ENCODE results near the gene TMEM176B.

TMEM176B gene

DNA sequence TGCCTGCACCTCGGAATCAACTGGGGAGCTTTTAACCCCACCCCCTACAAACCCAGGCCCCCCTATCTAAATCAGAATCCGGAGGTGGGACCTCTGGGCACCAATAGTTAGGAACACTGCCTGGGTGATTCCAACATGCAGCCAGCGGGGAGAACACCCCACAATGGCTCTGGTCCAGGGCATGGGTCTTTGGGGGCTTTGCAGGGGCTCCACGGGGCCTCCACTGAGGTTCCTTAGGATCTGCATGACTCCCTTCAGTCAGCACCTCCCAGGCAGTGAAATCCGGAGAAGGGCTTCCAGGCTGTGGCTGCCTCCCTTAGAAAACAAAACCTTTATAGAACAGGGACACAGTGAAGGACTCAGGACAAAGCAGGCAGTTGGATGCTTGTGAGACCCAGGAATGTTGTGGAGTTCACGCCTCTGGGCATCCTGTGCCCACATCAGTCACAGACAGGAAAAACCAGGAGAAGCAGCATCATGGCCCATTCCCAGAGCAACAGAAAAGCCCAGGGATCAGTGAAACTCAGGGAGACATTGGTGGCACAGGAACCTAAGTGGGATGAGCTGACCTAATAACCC, 35.6 kb upstream of the TMEM176B start:
- TF ChIP-seq, protein P1, sequence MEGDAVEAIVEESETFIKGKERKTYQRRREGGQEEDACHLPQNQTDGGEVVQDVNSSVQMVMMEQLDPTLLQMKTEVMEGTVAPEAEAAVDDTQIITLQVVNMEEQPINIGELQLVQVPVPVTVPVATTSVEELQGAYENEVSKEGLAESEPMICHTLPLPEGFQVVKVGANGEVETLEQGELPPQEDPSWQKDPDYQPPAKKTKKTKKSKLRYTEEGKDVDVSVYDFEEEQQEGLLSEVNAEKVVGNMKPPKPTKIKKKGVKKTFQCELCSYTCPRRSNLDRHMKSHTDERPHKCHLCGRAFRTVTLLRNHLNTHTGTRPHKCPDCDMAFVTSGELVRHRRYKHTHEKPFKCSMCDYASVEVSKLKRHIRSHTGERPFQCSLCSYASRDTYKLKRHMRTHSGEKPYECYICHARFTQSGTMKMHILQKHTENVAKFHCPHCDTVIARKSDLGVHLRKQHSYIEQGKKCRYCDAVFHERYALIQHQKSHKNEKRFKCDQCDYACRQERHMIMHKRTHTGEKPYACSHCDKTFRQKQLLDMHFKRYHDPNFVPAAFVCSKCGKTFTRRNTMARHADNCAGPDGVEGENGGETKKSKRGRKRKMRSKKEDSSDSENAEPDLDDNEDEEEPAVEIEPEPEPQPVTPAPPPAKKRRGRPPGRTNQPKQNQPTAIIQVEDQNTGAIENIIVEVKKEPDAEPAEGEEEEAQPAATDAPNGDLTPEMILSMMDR (IDR thresholded peaks at IDR 0.05), result no peak
- Mint-ChIP-seq H3K36me3 (ENCODE audit: low read depth) (no peaks in the 10 kb centered on the region), H3K9me3 (peaks cover 7% of the 10 kb centered on the region), H3K27ac (no peak overlapping the region), H3K4me1 (peaks cover 18% of the 10 kb centered on the region), H3K4me3 (no peak overlapping the region), H3K27me3 (ENCODE audit: low read depth, poor library complexity) (peaks cover 32% of the 10 kb centered on the region)
- DNase-seq, result no peak

DNA sequence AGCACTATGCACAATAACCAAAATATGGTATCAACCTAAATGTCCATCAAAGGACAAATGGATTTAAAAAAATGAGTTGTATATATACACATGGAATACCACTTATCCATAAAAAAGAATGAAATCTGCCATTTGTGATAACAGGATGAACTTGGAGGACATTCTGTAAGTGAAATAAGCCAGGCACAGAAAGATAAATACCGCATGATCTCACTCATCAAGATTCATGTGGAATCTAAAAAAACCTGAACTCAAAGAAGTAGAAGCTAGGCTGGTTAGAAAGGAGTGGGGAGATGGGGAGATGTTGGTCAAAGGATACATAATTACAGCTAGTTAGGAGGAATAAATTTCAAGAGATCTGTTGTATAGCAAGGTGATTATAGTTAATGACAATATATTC, 34.9 kb upstream of the TMEM176B start:
- H3K4me3 Mint-ChIP-seq, result no peak overlapping the region
- TF ChIP-seq, protein P1 (IDR thresholded peaks at IDR 0.05), result no peak
- H3K9me3 Mint-ChIP-seq, result peaks cover 7% of the 10 kb centered on the region
- DNase-seq, result no peak
- no peaks in the 10 kb centered on the region for H3K36me3 Mint-ChIP-seq (ENCODE audit: low read depth)
- H3K27me3 Mint-ChIP-seq (ENCODE audit: low read depth, poor library complexity), result peaks cover 27% of the 10 kb centered on the region
- no peak overlapping the region for H3K27ac Mint-ChIP-seq
- peaks cover 25% of the 10 kb centered on the region for H3K4me1 Mint-ChIP-seq

DNA sequence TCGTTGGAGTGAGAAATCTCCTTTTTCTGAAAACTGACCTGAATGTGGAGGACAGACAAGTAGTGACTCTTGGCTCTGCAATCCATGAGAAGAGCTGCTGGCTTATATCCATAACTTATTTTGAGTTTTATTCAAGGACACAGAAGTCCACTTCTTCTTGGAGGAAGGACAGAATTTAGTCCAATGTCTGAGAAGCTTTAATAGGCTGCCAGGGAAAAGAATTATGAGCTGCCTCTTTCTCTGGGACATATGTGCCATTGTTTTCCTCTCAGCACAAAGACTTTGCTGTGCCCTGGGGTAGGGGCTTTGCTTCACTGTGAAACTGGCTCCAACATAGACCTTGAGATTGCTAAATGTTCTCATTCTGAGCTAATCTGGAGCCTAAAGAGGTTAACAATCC, 31.7 kb upstream of the TMEM176B start:
- H3K27ac Mint-ChIP-seq, result no peak overlapping the region
- H3K4me3 Mint-ChIP-seq, result no peak overlapping the region
- peaks cover 20% of the 10 kb centered on the region for H3K27me3 Mint-ChIP-seq (ENCODE audit: low read depth, poor library complexity)
- TF ChIP-seq, protein P1 (IDR thresholded peaks at IDR 0.05), result no peak
- no peaks in the 10 kb centered on the region for H3K36me3 Mint-ChIP-seq (ENCODE audit: low read depth)
- DNase-seq, result no peak
- peaks cover 7% of the 10 kb centered on the region for H3K9me3 Mint-ChIP-seq
- H3K4me1 Mint-ChIP-seq, result peaks cover 28% of the 10 kb centered on the region

DNA sequence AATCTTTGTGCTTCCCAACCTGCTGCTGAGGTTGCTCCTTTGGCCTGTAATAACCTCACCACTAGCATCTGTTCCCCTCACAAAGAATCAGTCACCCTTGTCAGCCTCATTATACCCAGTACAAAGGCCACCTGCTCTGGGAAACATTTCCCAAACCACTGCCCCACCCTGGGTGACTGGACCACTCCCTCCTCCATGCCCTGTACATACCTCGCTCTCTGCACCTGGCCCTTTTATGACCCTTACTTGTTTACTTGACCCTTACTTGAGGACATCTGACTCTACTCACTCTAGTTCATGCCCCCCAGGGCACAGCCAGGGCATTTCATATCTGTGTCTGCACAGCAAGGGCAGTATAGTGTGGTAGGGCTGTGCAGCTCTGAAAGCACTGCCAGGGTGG, 30.8 kb upstream of the TMEM176B start:
- peaks cover 18% of the 10 kb centered on the region for H3K27me3 Mint-ChIP-seq (ENCODE audit: low read depth, poor library complexity)
- no peak for DNase-seq
- no peaks in the 10 kb centered on the region for H3K36me3 Mint-ChIP-seq (ENCODE audit: low read depth)
- no peak overlapping the region for H3K27ac Mint-ChIP-seq
- H3K9me3 Mint-ChIP-seq, result peaks cover 7% of the 10 kb centered on the region
- peaks cover 28% of the 10 kb centered on the region for H3K4me1 Mint-ChIP-seq
- TF ChIP-seq, protein P1 (IDR thresholded peaks at IDR 0.05), result no peak
- H3K4me3 Mint-ChIP-seq, result no peak overlapping the region

DNA sequence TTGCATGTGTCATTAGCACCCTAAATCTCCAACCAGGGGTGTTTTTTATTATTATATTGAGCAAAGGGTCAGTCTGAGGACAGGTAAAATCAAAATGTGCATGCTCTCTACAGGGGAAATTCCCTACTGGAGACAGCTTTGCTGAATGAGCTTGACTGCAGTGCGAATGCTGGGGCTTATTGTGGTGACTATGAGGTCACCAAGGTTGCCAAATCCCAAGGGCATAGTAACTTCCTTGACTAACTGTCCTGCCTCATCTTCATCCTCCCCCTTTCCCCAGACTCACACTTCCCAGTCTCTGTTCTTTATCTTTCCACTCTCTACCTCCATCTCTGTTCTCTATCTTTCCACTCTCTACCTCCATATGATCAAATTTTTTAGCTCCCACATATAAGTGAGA, 29.3 kb upstream of the TMEM176B start:
- peak overlapping the region; percentile 1 for H3K27ac Mint-ChIP-seq
- peaks cover 14% of the 10 kb centered on the region for H3K27me3 Mint-ChIP-seq (ENCODE audit: low read depth, poor library complexity)
- no peak for DNase-seq
- H3K4me3 Mint-ChIP-seq, result no peak overlapping the region
- peaks cover 7% of the 10 kb centered on the region for H3K9me3 Mint-ChIP-seq
- peaks cover 28% of the 10 kb centered on the region for H3K4me1 Mint-ChIP-seq
- TF ChIP-seq, protein P1 (IDR thresholded peaks at IDR 0.05), result no peak
- H3K36me3 Mint-ChIP-seq (ENCODE audit: low read depth), result peaks cover 4% of the 10 kb centered on the region

DNA sequence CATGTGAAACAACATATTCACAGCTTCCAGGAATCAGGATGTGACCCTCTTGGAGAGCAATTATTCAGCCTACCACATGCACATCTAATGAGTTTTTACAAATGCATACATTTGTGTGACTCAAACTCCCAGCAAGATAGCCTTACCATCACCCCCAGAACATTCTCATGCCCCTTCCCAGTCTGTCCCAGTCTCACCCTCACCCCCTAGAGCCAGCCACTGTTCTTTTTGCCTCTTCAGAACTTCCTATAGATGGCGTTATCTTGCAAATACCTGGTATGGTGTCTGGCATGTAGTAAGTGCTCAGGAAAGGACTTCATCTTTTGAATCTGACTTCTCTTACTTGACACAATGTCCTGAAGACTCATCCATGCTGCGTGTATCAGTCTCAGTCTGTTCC, 28.2 kb upstream of the TMEM176B start:
- peaks cover 5% of the 10 kb centered on the region for H3K27me3 Mint-ChIP-seq (ENCODE audit: low read depth, poor library complexity)
- H3K4me1 Mint-ChIP-seq, result peaks cover 28% of the 10 kb centered on the region
- H3K27ac Mint-ChIP-seq, result no peak overlapping the region
- H3K4me3 Mint-ChIP-seq, result no peak overlapping the region
- peaks cover 4% of the 10 kb centered on the region for H3K36me3 Mint-ChIP-seq (ENCODE audit: low read depth)
- TF ChIP-seq, protein P1 (IDR thresholded peaks at IDR 0.05), result no peak
- no peaks in the 10 kb centered on the region for H3K9me3 Mint-ChIP-seq
- DNase-seq, result no peak

All from nephron progenitor cell (in vitro differentiated cells).